B cell (primary cell): ENCODE results near the gene AGAP6. TPM values are rescaled to one million over a fixed set of nuclear protein-coding genes. Genes with fewer than 3 reads are reported as not detected.
"Not testable (repeated sequence)": the region's sequence is repeated elsewhere in the genome, so short reads cannot be mapped to it uniquely, and the experiment has no call there.

Experiments used
- ATAC-seq: fragments of 200-7000 bp; cut with Tn5 transposase; one replicate; pipeline ENCODE4 v1.10.0; 2021; ENCODE audit warnings: low read depth, mild to moderate bottlenecking, moderate number of reproducible peaks, moderate library complexity
- CTCF ChIA-PET: fragments of 350-600 bp; sonication (Branson Sonifier 250); formaldehyde crosslinking; loops from one replicate; lab custom pipeline; 2021; ENCODE audit warnings: antibody characterized with exemption, inconsistent platforms; lab: Charles Lee
- POLR2A ChIA-PET: fragments of 350-600 bp; sonication (Branson Sonifier 250); formaldehyde crosslinking; loops from one replicate; lab custom pipeline; 2021; ENCODE audit warnings: antibody characterized with exemption; lab: Charles Lee
- DNase-seq: peaks from one replicate; pipeline ENCODE4 v3.0.0; 2013
- H2AFZ ChIP-seq: 2 replicates; pipeline ENCODE4 v1.6.1; 2012; ENCODE audit warnings: mild to moderate bottlenecking, low read depth, low read length; ENCODE audit not compliant: insufficient read depth, poor library complexity, severe bottlenecking
- H3K27ac ChIP-seq, 2 donors: 1 replicate in 1 of 2; 2 replicates in 1 of 2; pipeline ENCODE4 v1.5.1; 2012 to 2013; ENCODE audit warnings: low read length in 2 of 2, mild to moderate bottlenecking in 2 of 2, moderate library complexity in 1 of 2
- H3K27me3 ChIP-seq, 4 experiments: fragments of 200-600 bp in 1 of 4; sonication (generic) in 1 of 4; replicated peaks in 1 of 4; 1 replicate in 2 of 4; 2 replicates in 2 of 4; pipeline versions ENCODE4 v1.6.1 to v1.7.0; 2013 to 2016; ENCODE audit warnings: low read length in 3 of 4, mild to moderate bottlenecking in 2 of 4, mixed read lengths in 1 of 4, moderate library complexity in 1 of 4; ENCODE audit not compliant: insufficient read depth in 4 of 4, control insufficient read depth in 3 of 4; ENCODE audit errors: control extremely low read depth in 1 of 4
- H3K36me3 ChIP-seq, 2 experiments: replicated peaks in 1 of 2; 1 replicate in 1 of 2; 2 replicates in 1 of 2; pipeline versions ENCODE4 v1.6.1 to v1.7.1; 2013; ENCODE audit warnings: low read length in 1 of 2; ENCODE audit not compliant: insufficient read depth in 2 of 2, control insufficient read depth in 1 of 2; ENCODE audit errors: control extremely low read depth in 1 of 2, extremely low read depth in 1 of 2
- H3K4me1 ChIP-seq, 2 donors: fragments of 200-600 bp in 1 of 2; sonication (generic) in 1 of 2; 1 replicate in 1 of 2; 2 replicates in 1 of 2; pipeline versions ENCODE4 v1.5.1 to v1.6.1; 2013 to 2017; ENCODE audit warnings: low read length in 2 of 2; ENCODE audit not compliant: control insufficient read depth in 2 of 2, insufficient read depth in 2 of 2
- H3K4me2 ChIP-seq: replicated peaks from 2 replicates; pipeline ENCODE3; 2012; ENCODE audit warnings: mild to moderate bottlenecking, low read depth, low read length; ENCODE audit not compliant: poor library complexity, severe bottlenecking
- H3K4me3 ChIP-seq, 5 experiments: fragments of 200-600 bp in 1 of 5; sonication (generic) in 1 of 5; 1 replicate in 3 of 5; 2 replicates in 2 of 5; pipeline versions ENCODE4 v1.5.1 to v1.7.0; 2011 to 2016; ENCODE audit warnings: low read length in 4 of 5, mild to moderate bottlenecking in 4 of 5, low read depth in 2 of 5, control low read depth in 1 of 5, moderate library complexity in 1 of 5; ENCODE audit not compliant: insufficient read depth in 1 of 5; ENCODE audit errors: control extremely low read depth in 1 of 5, extremely low read depth in 1 of 5
- H3K79me2 ChIP-seq: fragments of 200-600 bp; sonication (generic); one replicate; pipeline ENCODE4 v1.6.0; 2016; ENCODE audit warnings: low read length; ENCODE audit not compliant: control insufficient read depth, insufficient read depth
- H3K9ac ChIP-seq: fragments of 200-600 bp; sonication (generic); 2 replicates; pipeline ENCODE4 v1.6.1; 2017; ENCODE audit warnings: mild to moderate bottlenecking, low read length, moderate library complexity
- H3K9me3 ChIP-seq, 3 donors: one replicate each; pipeline versions ENCODE4 v1.6.1 to v1.7.1; 2013; ENCODE audit warnings: low read length in 2 of 3; ENCODE audit not compliant: control insufficient read depth in 2 of 3, insufficient read depth in 1 of 3; ENCODE audit errors: control extremely low read depth in 1 of 3
- H4K20me1 ChIP-seq: 2 replicates; pipeline ENCODE4 v1.6.0; 2012; ENCODE audit warnings: mild to moderate bottlenecking, low read length; ENCODE audit not compliant: insufficient read depth, control insufficient read depth, poor library complexity, severe bottlenecking
- H3K27ac Mint-ChIP-seq: one replicate; pipeline ENCODE4 v1.8.0; 2021; ENCODE audit warnings: mixed read lengths
- H3K27me3 Mint-ChIP-seq: one replicate; pipeline ENCODE4 v1.8.0; 2021; ENCODE audit warnings: mixed read lengths
- H3K4me1 Mint-ChIP-seq: one replicate; pipeline ENCODE4 v1.8.0; 2021; ENCODE audit warnings: mixed read lengths
- H3K4me3 Mint-ChIP-seq: one replicate; pipeline ENCODE4 v1.8.0; 2021; ENCODE audit warnings: mixed read lengths
- H3K9me3 Mint-ChIP-seq: one replicate; pipeline ENCODE4 v1.8.0; 2022; ENCODE audit warnings: mixed read lengths; ENCODE audit not compliant: insufficient read depth
- WGBS: methylation state at CpG from one replicate; pipeline ENCODE4 v1.1.5; 2013; ENCODE audit warnings: missing lambda C conversion rate; ENCODE audit not compliant: insufficient coverage; 5-methylcytosine and 5-hydroxymethylcytosine counted together
- intact Hi-C: fragments of 100-400 bp; cut with micrococcal nuclease; formaldehyde crosslinking; loops from one replicate; pipeline ENCODE4 v1.10.0; 2022
- polyA plus RNA-seq: library from polyadenylated mRNA; depleted of rRNA; stranded (reverse); fragments of >200 nt; gene quantifications from 2 replicates; pipeline ENCODE4 v1.2.3, GENCODE V29; 2012
- small RNA-seq: library from RNA; depleted of rRNA; stranded (forward); fragments of <200 nt; gene quantifications from one replicate; pipeline ENCODE3, GENCODE V24; 2012; ENCODE audit warnings: low replicate concordance, low read depth; ENCODE audit not compliant: insufficient read length
- total RNA-seq, 2 donors: library from RNA; stranded (reverse); fragments of 120-200 nt in 1 of 2; gene quantifications; 1 replicate in 1 of 2; 2 replicates in 1 of 2; pipeline versions ENCODE4 v1.2.3 to v1.2.4, GENCODE V29; 2013 to 2022

AGAP6 gene
- total and polyA plus RNA-seq, 2 donors (not counting 1 experiment from before 2014, with no cell fraction given), result 26.3 to 41.0 TPM

DNA sequence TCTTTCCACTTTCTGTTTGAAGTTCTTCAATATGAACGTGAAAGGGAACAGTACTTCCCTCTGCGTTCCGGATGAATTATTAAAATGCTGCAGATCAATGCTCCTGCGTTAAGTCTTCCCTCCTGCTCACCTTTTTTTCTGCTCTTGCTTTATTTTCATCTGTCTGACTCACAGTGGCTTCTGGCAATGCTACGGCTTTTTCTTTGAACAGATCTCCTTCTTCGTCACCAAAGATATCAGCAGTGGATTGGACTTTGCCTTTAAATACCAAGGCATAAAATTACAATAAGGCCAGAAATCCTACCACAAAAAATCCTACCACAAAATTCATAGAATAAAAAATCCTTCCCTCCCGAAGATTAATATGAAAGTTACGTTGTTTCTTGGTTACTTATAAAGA is 68.4 kb downstream of the AGAP6 start:
- H3K9ac ChIP-seq, H3K9me3 ChIP-seq, H2AFZ ChIP-seq, H3K4me3 ChIP-seq, H4K20me1 ChIP-seq, H3K36me3 ChIP-seq, H3K4me1 ChIP-seq, DNase-seq, H3K27me3 Mint-ChIP-seq, H3K27ac ChIP-seq, H3K79me2 ChIP-seq, CTCF ChIA-PET, H3K27ac Mint-ChIP-seq, H3K9me3 Mint-ChIP-seq, POLR2A ChIA-PET, H3K4me1 Mint-ChIP-seq, intact Hi-C loops, H3K27me3 ChIP-seq, H3K4me3 Mint-ChIP-seq, ATAC-seq, H3K4me2 ChIP-seq: not testable (repeated sequence)
- 94% methylated on average over 3 of the region's 8 CpGs for WGBS

DNA sequence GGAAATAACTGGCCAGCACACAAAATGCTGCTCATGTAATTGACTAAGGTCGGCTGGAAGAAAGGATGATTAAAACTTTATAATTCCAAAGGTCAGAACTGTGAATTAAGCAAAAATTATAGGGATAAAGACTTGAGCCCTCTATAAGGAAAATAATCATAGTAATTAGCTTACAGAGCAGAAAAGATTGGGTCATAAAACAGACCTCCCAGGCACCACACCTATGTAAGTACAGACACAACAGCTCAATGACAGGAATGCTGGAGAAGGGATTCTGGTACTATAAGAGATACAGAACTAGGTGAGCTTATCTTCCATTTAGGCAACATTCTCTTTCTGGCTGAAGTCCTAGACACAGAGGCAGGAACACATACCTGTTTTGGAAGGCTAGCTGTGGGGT is 70.5 kb downstream of the AGAP6 start:
- CTCF ChIA-PET, result not testable (repeated sequence)

DNA sequence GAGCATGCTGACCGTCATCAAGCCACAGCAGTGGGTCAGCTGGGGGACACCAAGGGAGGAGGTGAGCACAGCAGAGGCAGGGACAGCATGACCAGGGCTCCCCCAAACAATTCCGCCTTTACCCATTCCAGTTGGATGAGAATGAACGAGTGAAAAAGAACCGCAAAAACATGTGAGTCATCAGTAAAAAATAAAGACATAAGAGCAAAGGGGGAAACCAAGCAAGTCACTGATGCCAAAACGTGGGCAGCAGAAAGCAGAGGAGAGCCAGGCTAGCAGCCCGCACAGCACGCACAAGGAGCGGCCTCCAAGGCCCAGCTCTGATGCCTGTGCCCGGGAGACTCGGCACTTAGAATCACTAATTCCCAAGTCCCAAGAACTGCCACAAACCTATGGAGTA is 71.7 kb downstream of the AGAP6 start:
- 94% methylated on average over 2 of the region's 10 CpGs for WGBS
- H3K9me3 ChIP-seq, H2AFZ ChIP-seq, H3K4me1 ChIP-seq, H3K36me3 ChIP-seq, H3K9ac ChIP-seq, H3K27ac ChIP-seq, H3K4me2 ChIP-seq, H3K4me3 Mint-ChIP-seq, H3K4me1 Mint-ChIP-seq, CTCF ChIA-PET, ATAC-seq, intact Hi-C loops, DNase-seq, H4K20me1 ChIP-seq, H3K27me3 ChIP-seq, POLR2A ChIA-PET, H3K27ac Mint-ChIP-seq, H3K9me3 Mint-ChIP-seq, H3K4me3 ChIP-seq, H3K27me3 Mint-ChIP-seq, H3K79me2 ChIP-seq: not testable (repeated sequence)

More for the DNA sequence above, 70.5 kb downstream of the AGAP6 start:
- H3K9ac ChIP-seq, H2AFZ ChIP-seq, H3K4me2 ChIP-seq, H3K4me3 ChIP-seq, H3K36me3 ChIP-seq, H3K27me3 Mint-ChIP-seq, H4K20me1 ChIP-seq, H3K4me3 Mint-ChIP-seq, H3K4me1 ChIP-seq, intact Hi-C loops, H3K4me1 Mint-ChIP-seq, POLR2A ChIA-PET, ATAC-seq, H3K27ac ChIP-seq, H3K79me2 ChIP-seq, H3K9me3 ChIP-seq, H3K9me3 Mint-ChIP-seq, H3K27me3 ChIP-seq, H3K27ac Mint-ChIP-seq, DNase-seq: not testable (repeated sequence)
- WGBS, result no CpG with 5 or more reads among the region's 1 CpG

Small RNA genes lying within 50 kb of the gene (small RNA-seq; reads per million reads assigned to genes)
- gene RNA5SP317 (not detected), gene SNORA74C-2 (not detected)

Other genes starting within 250 kb of the AGAP6 start
- not detected in 2 replicates for gene OGDHL, start 226.1 kb upstream of the AGAP6 start, total RNA-seq
- 0.07 TPM in 1 of 2 replicates, not detected in the other for gene OGDHL, start 226.1 kb upstream of the AGAP6 start, polyA plus RNA-seq
- 47.9 and 50.2 TPM in 2 replicates for gene PARG, start 46.4 kb upstream of the AGAP6 start, total RNA-seq
- gene PARG, start 46.4 kb upstream of the AGAP6 start, polyA plus RNA-seq, result 8.5 and 8.9 TPM in 2 replicates
- gene TIMM23B, start 46.4 kb upstream of the AGAP6 start, total RNA-seq, result 28.1 and 29.1 TPM in 2 replicates
- gene TIMM23B, start 46.4 kb upstream of the AGAP6 start, polyA plus RNA-seq, result 21.4 and 24.3 TPM in 2 replicates
- gene WASHC2A, start 79.5 kb downstream of the AGAP6 start, total RNA-seq, result 66.5 and 68.8 TPM in 2 replicates
- 20.6 and 21.2 TPM in 2 replicates for gene WASHC2A, start 79.5 kb downstream of the AGAP6 start, polyA plus RNA-seq